Measurements from ENCODE around the gene PTPRG. TPM values are rescaled to one million over a fixed set of nuclear protein-coding genes. Genes with fewer than 3 reads are reported as not detected.

The PTPRG gene
- total RNA-seq, 6 experiments from 2014 or later: 29.4 to 34.7 (median 32.7) TPM

GRCh38 chr3:62110443-62111225 is 549.3 kb downstream of the PTPRG start:
- no peak overlapping the region for H3K4me3 Mint-ChIP-seq
- TF ChIP-seq CTCF (IDR thresholded peaks at IDR 0.05): no peak
- no peak for DNase-seq

GRCh38 chr3:62113092-62113491 is 551.7 kb downstream of the PTPRG start:
- TF ChIP-seq CTCF (IDR thresholded peaks at IDR 0.05): no peak
- Mint-ChIP-seq H3K27me3 (ENCODE audit: insufficient read depth) (peaks cover 2% of the 10 kb centered on the region; the same call in 1 of the 2 replicates), H3K9me3 (peaks cover 5% of the 10 kb centered on the region; the same call in 1 of the 2 replicates), H3K36me3 (ENCODE audit: low read depth) (peaks cover 5% of the 10 kb centered on the region; the same call in 1 of the 2 replicates), H3K4me1 (ENCODE audit: low read depth) (peaks cover 22% of the 10 kb centered on the region), H3K27ac (no peak overlapping the region), H3K4me3 (no peak overlapping the region)
- no peak for DNase-seq

More at GRCh38 chr3:62110443-62111225, 549.3 kb downstream of the PTPRG start:
- Mint-ChIP-seq H3K27ac (no peak overlapping the region), H3K9me3 (peaks cover 5% of the 10 kb centered on the region; the same call in 1 of the 2 replicates), H3K36me3 (ENCODE audit: low read depth) (peaks cover 5% of the 10 kb centered on the region; the same call in 1 of the 2 replicates), H3K4me1 (ENCODE audit: low read depth) (peaks cover 22% of the 10 kb centered on the region), H3K27me3 (ENCODE audit: insufficient read depth) (peaks cover 2% of the 10 kb centered on the region; the same call in 1 of the 2 replicates)

- TF ChIP-seq CTCF (IDR thresholded peaks at IDR 0.05): no peak
- no peaks in the 10 kb centered on the region; the same call in 1 of the 2 replicates for H3K36me3 Mint-ChIP-seq (ENCODE audit: low read depth)
- no peaks in the 10 kb centered on the region for H3K9me3 Mint-ChIP-seq
- H3K27ac Mint-ChIP-seq: no peak overlapping the region
- H3K4me1 Mint-ChIP-seq (ENCODE audit: low read depth): peaks cover 12% of the 10 kb centered on the region
- H3K4me3 Mint-ChIP-seq: no peak overlapping the region
- no peak for DNase-seq
- no peaks in the 10 kb centered on the region; the same call in none of the 2 replicates for H3K27me3 Mint-ChIP-seq (ENCODE audit: insufficient read depth)
Observed at GRCh38 chr3:62114763-62115162, 553.4 kb downstream of the PTPRG start.

GRCh38 chr3:62117903-62118548 is 556.7 kb downstream of the PTPRG start:
- Mint-ChIP-seq H3K27ac (no peak overlapping the region; the same call in 1 of the 2 replicates), H3K9me3 (no peaks in the 10 kb centered on the region), H3K4me3 (no peak overlapping the region), H3K4me1 (ENCODE audit: low read depth) (no peaks in the 10 kb centered on the region), H3K36me3 (ENCODE audit: low read depth) (peaks cover 4% of the 10 kb centered on the region; the same call in 1 of the 2 replicates), H3K27me3 (ENCODE audit: insufficient read depth) (no peaks in the 10 kb centered on the region; the same call in 1 of the 2 replicates)
- TF ChIP-seq CTCF (IDR thresholded peaks at IDR 0.05): no peak
- no peak for DNase-seq

GRCh38 chr3:62119139-62119538 is 557.8 kb downstream of the PTPRG start:
- TF ChIP-seq CTCF (IDR thresholded peaks at IDR 0.05): no peak
- no peak for DNase-seq

More at GRCh38 chr3:62119139-62119538, 557.8 kb downstream of the PTPRG start:
- no peaks in the 10 kb centered on the region for H3K9me3 Mint-ChIP-seq
- no peaks in the 10 kb centered on the region; the same call in 1 of the 2 replicates for H3K27me3 Mint-ChIP-seq (ENCODE audit: insufficient read depth)
- H3K36me3 Mint-ChIP-seq (ENCODE audit: low read depth): peaks cover 7% of the 10 kb centered on the region; the same call in 1 of the 2 replicates
- H3K27ac Mint-ChIP-seq: no peak overlapping the region
- no peak overlapping the region for H3K4me3 Mint-ChIP-seq
- no peaks in the 10 kb centered on the region for H3K4me1 Mint-ChIP-seq (ENCODE audit: low read depth)
